ENCODE data around the gene MBNL1. TPM values are rescaled to one million over a fixed set of nuclear protein-coding genes. Genes with fewer than 3 reads are reported as not detected.

MBNL1 gene
- total and polyA plus RNA-seq, 2 of the 13 experiments (the other 11 are each of a cell fraction or from before 2014, with no cell fraction given): 27.1 to 55.4 TPM

GRCh38 chr3:152258448-152259393 lies 10.0 kb upstream of the MBNL1 start (continued):
- peak; percentile 27; the same call in 1 of the 2 replicates for TF ChIP-seq ARID4A (CRISPR knock-in tag; IDR thresholded peaks at IDR 0.05; ENCODE audit: borderline replicate concordance)
- no peak for TF ChIP-seq FOSL1 (CRISPR knock-in tag; IDR thresholded peaks at IDR 0.05; ENCODE audit: borderline replicate concordance)
- TF ChIP-seq AHR (CRISPR knock-in tag; IDR thresholded peaks at IDR 0.05): no peak
- TF ChIP-seq SNAPC4 (CRISPR knock-in tag; IDR thresholded peaks at IDR 0.05): no peak
- TF ChIP-seq ZNF644 (CRISPR knock-in tag; IDR thresholded peaks at IDR 0.05; ENCODE audit: low read depth): peak; percentile 97
- TF ChIP-seq CBX5 (CRISPR knock-in tag; IDR thresholded peaks at IDR 0.05; ENCODE audit: borderline replicate concordance): peak; percentile 72; the same call in 1 of the 2 replicates
- TF ChIP-seq KMT2A (CRISPR knock-in tag; IDR thresholded peaks at IDR 0.05): no peak
- no peak for TF ChIP-seq ZC3H4 (CRISPR knock-in tag; IDR thresholded peaks at IDR 0.05; ENCODE audit: borderline replicate concordance)
- TF ChIP-seq ZNF142 (CRISPR knock-in tag; IDR thresholded peaks at IDR 0.05): no peak
- 0 out of 2 replicates have a peak, but pooled peaks have one; percentile 58 for TF ChIP-seq KLF11 (CRISPR knock-in tag; IDR thresholded peaks at IDR 0.05)
- TF ChIP-seq KLF13 (CRISPR knock-in tag; IDR thresholded peaks at IDR 0.05): no peak
- peak; percentile 82 for TF ChIP-seq NCOA2 (CRISPR knock-in tag; IDR thresholded peaks at IDR 0.05)
- no peak for TF ChIP-seq ZSCAN12 (CRISPR knock-in tag; IDR thresholded peaks at IDR 0.05)
- TF ChIP-seq HMGA1 (CRISPR knock-in tag; conservative IDR thresholded peaks at IDR 0.05): no peak
